OCI-LY7 (cell line): ENCODE data around the gene ERGIC1. TPM values are rescaled to one million over a fixed set of nuclear protein-coding genes. Genes with fewer than 3 reads are reported as not detected.

Experiments used
- BruUV-seq: library from RNA; stranded (reverse); fragments of 400-500 nt; replicated peaks from 2 replicates; lab custom pipeline; 2021; lab: Mats Ljungman, UMichigan
- CTCF ChIA-PET: fragments of 300-600 bp; sonication (Branson Sonifier 250); formaldehyde crosslinking; loops from one replicate; lab custom pipeline; 2022; ENCODE audit warnings: antibody characterized with exemption; ENCODE audit not compliant: unreplicated experiment; lab: Charles Lee
- POLR2A ChIA-PET: fragments of 300-600 bp; sonication (Branson Sonifier 250); formaldehyde crosslinking; loops from one replicate; lab custom pipeline; 2022; ENCODE audit warnings: antibody characterized with exemption; lab: Charles Lee
- DNase-seq: peaks from one replicate; pipeline ENCODE4 v3.0.0-alpha.2; 2015; ENCODE audit warnings: low spot score
- H2AFZ ChIP-seq: fragments of 200-600 bp; sonication (generic), shearing (Covaris generic); 2 replicates; pipeline ENCODE4 v1.6.1; 2014; ENCODE audit warnings: mild to moderate bottlenecking, antibody characterized with exemption, low read length, moderate library complexity
- H3K27ac ChIP-seq: fragments of 200-600 bp; sonication (generic); 2 replicates; pipeline ENCODE4 v1.5.1; 2014; ENCODE audit warnings: mixed run types, low read depth, mild to moderate bottlenecking, moderate library complexity, low read length, inconsistent platforms; ENCODE audit not compliant: poor library complexity, severe bottlenecking
- H3K36me3 ChIP-seq: fragments of 200-600 bp; sonication (generic); 2 replicates; pipeline ENCODE4 v1.6.1; 2014; ENCODE audit warnings: mild to moderate bottlenecking, antibody characterized with exemption, low read length, moderate library complexity, mixed read lengths; ENCODE audit not compliant: insufficient read depth
- H3K4me1 ChIP-seq: fragments of 200-600 bp; sonication (generic); 2 replicates; pipeline ENCODE4 v1.5.1; 2014; ENCODE audit warnings: mild to moderate bottlenecking, low read length; ENCODE audit not compliant: insufficient read depth, poor library complexity, severe bottlenecking
- H3K4me2 ChIP-seq: fragments of 200-600 bp; sonication (generic); 2 replicates; pipeline ENCODE4 v1.6.1; 2014; ENCODE audit warnings: mild to moderate bottlenecking, low read length
- H3K4me3 ChIP-seq: fragments of 200-600 bp; sonication (generic); 2 replicates; pipeline ENCODE4 v1.5.1; 2014; ENCODE audit warnings: mild to moderate bottlenecking, low read depth, low read length; ENCODE audit not compliant: poor library complexity, severe bottlenecking
- H3K79me2 ChIP-seq: fragments of 200-600 bp; sonication (generic); 2 replicates; pipeline ENCODE4 v1.6.1; 2016; ENCODE audit warnings: low read depth, mild to moderate bottlenecking, low read length, moderate library complexity, mixed read lengths; ENCODE audit not compliant: insufficient read depth
- H3K9me2 ChIP-seq: fragments of 200-600 bp; sonication (generic); 2 replicates; pipeline ENCODE4 v1.6.1; 2016; ENCODE audit warnings: mild to moderate bottlenecking, low read length, mixed read lengths; ENCODE audit not compliant: insufficient read depth
- H3K9me3 ChIP-seq: fragments of 200-600 bp; sonication (generic); 2 replicates; pipeline ENCODE4 v1.6.1; 2014; ENCODE audit warnings: mild to moderate bottlenecking, mixed run types, low read length, mixed read lengths
- H4K20me1 ChIP-seq: fragments of 200-600 bp; sonication (generic); 2 replicates; pipeline ENCODE4 v1.6.1; 2014; ENCODE audit warnings: mild to moderate bottlenecking, antibody characterized with exemption, low read length, moderate library complexity, mixed read lengths; ENCODE audit not compliant: insufficient read depth
- EZH2phosphoT487 ChIP-seq: fragments of 200-600 bp; sonication (generic); IDR thresholded peaks from 2 replicates; pipeline ENCODE4 v1.6.1; 2018; ENCODE audit warnings: low read depth, borderline replicate concordance, mild to moderate bottlenecking, mixed run types, antibody characterized with exemption, low read length, moderate library complexity, mixed read lengths
- intact Hi-C: fragments of 100-400 bp; cut with micrococcal nuclease; formaldehyde crosslinking; loops from one replicate; pipeline ENCODE4 v1.10.0; 2022; ENCODE audit not compliant: unreplicated experiment
- total RNA-seq, 2 experiments: library from RNA; depleted of rRNA in 1 of 2; stranded (reverse); fragments of >200 nt in 1 of 2; shearing (Covaris generic) in 1 of 2; gene quantifications; 2 replicates each; pipeline ENCODE4 v1.2.3, GENCODE V29; 2014 to 2022
- TF ChIP-seq, protein P1 (sequence below): fragments of 200-600 bp; sonication (generic); conservative IDR thresholded peaks from 2 replicates; pipeline ENCODE4 v1.5.1; 2014; ENCODE audit warnings: mild to moderate bottlenecking, antibody characterized with exemption, low read length, moderate library complexity, mixed read lengths

ERGIC1 gene
- total RNA-seq, 2 experiments from 2014 or later = 125 to 178 TPM

DNA sequence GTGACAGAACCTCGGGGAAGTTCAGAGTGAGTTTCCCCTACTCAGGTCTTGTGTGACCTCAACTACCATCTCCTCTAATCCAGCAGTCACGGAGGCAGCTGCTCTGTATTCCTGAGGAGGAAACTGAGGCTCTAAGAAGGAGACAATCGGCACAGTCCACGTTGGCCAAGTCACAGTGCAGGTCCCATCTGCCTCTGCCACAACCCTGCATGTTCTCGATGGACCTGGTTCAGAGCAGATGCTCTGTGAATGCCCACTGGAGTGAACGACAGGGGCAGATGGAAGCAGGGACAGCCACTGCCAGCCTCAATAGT is 722 bp upstream of the ERGIC1 start:
- H3K36me3 ChIP-seq = peaks cover 10% of the 10 kb centered on the region; the same call in 1 of the 2 replicates
- H3K4me2 ChIP-seq = peak overlapping the region; percentile 76
- H3K4me3 ChIP-seq = peak overlapping the region; percentile 88
- no peaks in the 10 kb centered on the region for H3K9me2 ChIP-seq
- H3K27ac ChIP-seq = no peak overlapping the region
- intact Hi-C loops = loop anchor here (10.0 kb wide), 2 partner anchors 119 to 719 kb away; no protein-coding TSS in a partner anchor
- no peaks in the 10 kb centered on the region for H4K20me1 ChIP-seq
- DNase-seq = no peak
- no peaks in the 10 kb centered on the region for H3K9me3 ChIP-seq
- ChIA-PET POLR2A (interaction anchor here (0.5 kb wide), 1 partner anchor 81 kb away, joined by 3 read pairs; no protein-coding TSS in a partner anchor), CTCF (no interaction called here)
- H2AFZ ChIP-seq = peak overlapping the region; percentile 45; the same call in 1 of the 2 replicates
- no TSS peak for BruUV-seq
- peaks cover 39% of the 10 kb centered on the region for H3K4me1 ChIP-seq
- TF ChIP-seq, protein P1, sequence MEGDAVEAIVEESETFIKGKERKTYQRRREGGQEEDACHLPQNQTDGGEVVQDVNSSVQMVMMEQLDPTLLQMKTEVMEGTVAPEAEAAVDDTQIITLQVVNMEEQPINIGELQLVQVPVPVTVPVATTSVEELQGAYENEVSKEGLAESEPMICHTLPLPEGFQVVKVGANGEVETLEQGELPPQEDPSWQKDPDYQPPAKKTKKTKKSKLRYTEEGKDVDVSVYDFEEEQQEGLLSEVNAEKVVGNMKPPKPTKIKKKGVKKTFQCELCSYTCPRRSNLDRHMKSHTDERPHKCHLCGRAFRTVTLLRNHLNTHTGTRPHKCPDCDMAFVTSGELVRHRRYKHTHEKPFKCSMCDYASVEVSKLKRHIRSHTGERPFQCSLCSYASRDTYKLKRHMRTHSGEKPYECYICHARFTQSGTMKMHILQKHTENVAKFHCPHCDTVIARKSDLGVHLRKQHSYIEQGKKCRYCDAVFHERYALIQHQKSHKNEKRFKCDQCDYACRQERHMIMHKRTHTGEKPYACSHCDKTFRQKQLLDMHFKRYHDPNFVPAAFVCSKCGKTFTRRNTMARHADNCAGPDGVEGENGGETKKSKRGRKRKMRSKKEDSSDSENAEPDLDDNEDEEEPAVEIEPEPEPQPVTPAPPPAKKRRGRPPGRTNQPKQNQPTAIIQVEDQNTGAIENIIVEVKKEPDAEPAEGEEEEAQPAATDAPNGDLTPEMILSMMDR = no peak
- TF ChIP-seq EZH2phosphoT487 = no peak
- H3K79me2 ChIP-seq = peaks cover 36% of the 10 kb centered on the region

DNA sequence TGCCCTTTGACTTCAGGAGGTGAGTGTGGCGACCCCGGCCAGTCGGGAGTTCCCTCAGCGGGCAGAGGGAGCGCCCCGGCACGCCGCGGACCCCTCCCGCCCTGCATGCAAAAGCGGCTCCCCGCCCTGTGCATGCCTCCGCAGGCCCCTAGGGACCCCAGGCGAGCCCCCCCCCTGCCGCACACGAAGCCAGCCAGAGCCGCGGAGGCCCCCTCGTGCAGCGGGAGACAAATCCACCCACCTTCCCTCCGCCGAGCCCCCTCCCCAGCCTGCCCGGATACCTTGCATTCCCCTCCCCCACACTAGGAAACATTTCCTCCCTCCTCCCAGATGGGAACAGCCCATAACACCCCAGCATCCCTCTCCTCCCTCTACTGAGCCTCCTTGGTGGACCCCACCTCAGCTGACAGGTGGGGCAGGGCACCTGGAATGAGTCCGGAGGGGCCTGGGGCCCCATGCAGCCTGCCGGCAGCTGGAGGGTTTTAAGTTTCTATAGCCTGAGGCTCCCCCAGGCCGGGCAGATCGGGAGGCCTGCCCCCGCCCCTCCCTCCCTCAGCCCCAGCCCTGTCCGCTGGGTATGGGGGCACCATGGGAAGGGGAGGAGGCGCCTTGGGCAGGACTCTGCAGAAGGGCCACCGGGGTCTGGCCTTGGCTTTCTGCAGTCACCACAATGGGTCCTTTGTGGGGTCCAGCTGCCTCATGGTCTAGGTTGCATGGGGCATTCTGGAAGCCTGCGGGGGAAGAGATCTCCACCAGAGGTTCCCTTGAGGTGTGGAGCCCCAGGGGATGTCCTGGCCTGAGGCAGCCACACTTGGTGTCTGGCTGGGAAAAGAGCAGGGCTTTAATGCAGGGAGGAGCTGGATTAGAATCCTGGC is 601 bp downstream of the ERGIC1 start:
- DNase-seq = peak; percentile 53
- H3K36me3 ChIP-seq = peaks cover 19% of the 10 kb centered on the region; the same call in 1 of the 2 replicates
- TF ChIP-seq, protein P1 = no peak
- TF ChIP-seq EZH2phosphoT487 = no peak
- peak overlapping the region; percentile 4; the same call in 1 of the 2 replicates for H2AFZ ChIP-seq
- no peaks in the 10 kb centered on the region for H3K9me3 ChIP-seq
- CTCF ChIA-PET = interaction anchor here (1.0 kb wide), 1 partner anchor 120 kb away, joined by 4 read pairs; no protein-coding TSS in a partner anchor
- peak overlapping the region; percentile 94 for H3K27ac ChIP-seq
- peak overlapping the region; percentile 99 for H3K4me2 ChIP-seq
- BruUV-seq = no TSS peak
- H3K79me2 ChIP-seq = peaks cover 48% of the 10 kb centered on the region
- H4K20me1 ChIP-seq = no peaks in the 10 kb centered on the region
- no peaks in the 10 kb centered on the region for H3K9me2 ChIP-seq
- POLR2A ChIA-PET = interaction anchor here (1.0 to 2.8 kb wide), 2 partner anchors 15 to 56 kb away, joined by 4 to 11 read pairs; no protein-coding TSS in a partner anchor
- intact Hi-C loops = loop anchor here (1.0 to 10.0 kb wide), 5 partner anchors 62 to 720 kb away; partner anchors contain the start of gene CREBRF
- H3K4me1 ChIP-seq = peaks cover 45% of the 10 kb centered on the region
- H3K4me3 ChIP-seq = peak overlapping the region; percentile 88
